ENCODE measurements around the gene DHRS3. TPM values are rescaled to one million over a fixed set of nuclear protein-coding genes. Genes with fewer than 3 reads are reported as not detected.

Gene DHRS3
- total RNA-seq, 4 donors from 2014 or later = 73.3 to 86.9 (median 80.2) TPM

- Histone ChIP-seq H3K36me3 (peaks cover 15% of the 10 kb centered on the region), H3K4me3 (no peak overlapping the region), H3K9me3 (no peaks in the 10 kb centered on the region), H3K27me3 (no peaks in the 10 kb centered on the region), H3K4me1 (peaks cover 42% of the 10 kb centered on the region), H3K27ac (no peak overlapping the region)
- no peak for TF ChIP-seq CTCF (IDR thresholded peaks at IDR 0.05)
- no peak for TF ChIP-seq EP300 (IDR thresholded peaks at IDR 0.05)
- no peak for TF ChIP-seq POLR2AphosphoS5 (IDR thresholded peaks at IDR 0.05)
- TF ChIP-seq POLR2A (IDR thresholded peaks at IDR 0.05) = no peak
- 86% methylated on average over 3 of the region's 8 CpGs for WGBS
- no peak for DNase-seq (ENCODE audit: low spot score in 2 of 2)
Observed at GRCh38 chr1:12588695-12589094, 29.3 kb downstream of the DHRS3 start.

GRCh38 chr1:12587981-12588640 lies 29.9 kb downstream of the DHRS3 start:
- whole genome bisulfite sequencing = 88% methylated on average over 7 of the region's 7 CpGs
- Histone ChIP-seq H3K9me3 (no peaks in the 10 kb centered on the region), H3K4me1 (peaks cover 36% of the 10 kb centered on the region), H3K36me3 (peaks cover 15% of the 10 kb centered on the region), H3K4me3 (no peak overlapping the region), H3K27me3 (no peaks in the 10 kb centered on the region), H3K27ac (no peak overlapping the region)
- no peak for DNase-seq (ENCODE audit: low spot score in 2 of 2)
- TF ChIP-seq EP300 (IDR thresholded peaks at IDR 0.05) (no peak), POLR2A (IDR thresholded peaks at IDR 0.05) (no peak), POLR2AphosphoS5 (IDR thresholded peaks at IDR 0.05) (no peak), CTCF (IDR thresholded peaks at IDR 0.05) (no peak)

GRCh38 chr1:12585951-12586942 lies 31.8 kb downstream of the DHRS3 start:
- Histone ChIP-seq H3K27ac (no peak overlapping the region), H3K36me3 (peaks cover 13% of the 10 kb centered on the region), H3K4me3 (no peak overlapping the region), H3K27me3 (no peaks in the 10 kb centered on the region), H3K4me1 (peaks cover 21% of the 10 kb centered on the region), H3K9me3 (no peaks in the 10 kb centered on the region)
- no peak for DNase-seq (ENCODE audit: low spot score in 2 of 2)
- 88% methylated on average over 15 of the region's 19 CpGs for WGBS
- TF ChIP-seq POLR2AphosphoS5 (IDR thresholded peaks at IDR 0.05) (no peak), POLR2A (IDR thresholded peaks at IDR 0.05) (no peak), CTCF (IDR thresholded peaks at IDR 0.05) (no peak), EP300 (IDR thresholded peaks at IDR 0.05) (no peak)

- no peak for DNase-seq (ENCODE audit: low spot score in 2 of 2)
- Histone ChIP-seq H3K9me3 (no peaks in the 10 kb centered on the region), H3K4me3 (no peak overlapping the region), H3K4me1 (peaks cover 17% of the 10 kb centered on the region), H3K27me3 (no peaks in the 10 kb centered on the region), H3K36me3 (peaks cover 13% of the 10 kb centered on the region), H3K27ac (no peak overlapping the region)
- WGBS = 93% methylated on average over 9 of the region's 10 CpGs
- TF ChIP-seq POLR2AphosphoS5 (IDR thresholded peaks at IDR 0.05) (no peak), EP300 (IDR thresholded peaks at IDR 0.05) (no peak), POLR2A (IDR thresholded peaks at IDR 0.05) (no peak), CTCF (IDR thresholded peaks at IDR 0.05) (no peak)
Observed at GRCh38 chr1:12585536-12585935, 32.5 kb downstream of the DHRS3 start.

Measured in suprapubic skin (tissue), 4 donors.